IPS-18a (cell line): ENCODE results near the gene HMCN1.
"Not testable (repeated sequence)": the region's sequence is repeated elsewhere in the genome, so short reads cannot be mapped to it uniquely, and the experiment has no call there.

Source experiments
- H3K27ac ChIP-seq: one replicate; pipeline ENCODE4 v1.5.1; 2013; ENCODE audit warnings: low read length
- H3K27me3 ChIP-seq: one replicate; pipeline ENCODE4 v1.6.1; 2013; ENCODE audit warnings: mild to moderate bottlenecking, low read length; ENCODE audit not compliant: control insufficient read depth, insufficient read depth
- H3K36me3 ChIP-seq: one replicate; pipeline ENCODE4 v1.6.1; 2013; ENCODE audit warnings: low read depth, low read length; ENCODE audit not compliant: control insufficient read depth
- H3K4me1 ChIP-seq: one replicate; pipeline ENCODE4 v1.6.1; 2013; ENCODE audit warnings: low read depth, low read length; ENCODE audit not compliant: control insufficient read depth
- H3K4me3 ChIP-seq: one replicate; pipeline ENCODE4 v1.5.1; 2013; ENCODE audit warnings: low read length
- H3K9ac ChIP-seq: one replicate; pipeline ENCODE4 v1.6.1; 2013; ENCODE audit warnings: mild to moderate bottlenecking, low read length, moderate library complexity
- H3K9me3 ChIP-seq: one replicate; pipeline ENCODE4 v1.6.1; 2013; ENCODE audit warnings: low read depth, low read length; ENCODE audit not compliant: control insufficient read depth

HMCN1 gene

GRCh38 chr1:186143481-186143880, 409.3 kb downstream of the HMCN1 start:
- H3K27ac ChIP-seq, result no peak overlapping the region
- no peak overlapping the region for H3K9ac ChIP-seq
- H3K9me3 ChIP-seq, result no peaks in the 10 kb centered on the region
- H3K36me3 ChIP-seq, result no peaks in the 10 kb centered on the region
- no peaks in the 10 kb centered on the region for H3K4me1 ChIP-seq
- H3K27me3 ChIP-seq, result no peaks in the 10 kb centered on the region
- H3K4me3 ChIP-seq, result no peak overlapping the region

GRCh38 chr1:186144505-186144904, 410.3 kb downstream of the HMCN1 start:
- no peaks in the 10 kb centered on the region for H3K4me1 ChIP-seq
- no peak overlapping the region for H3K27ac ChIP-seq
- no peak overlapping the region for H3K4me3 ChIP-seq
- no peak overlapping the region for H3K9ac ChIP-seq
- no peaks in the 10 kb centered on the region for H3K36me3 ChIP-seq
- no peaks in the 10 kb centered on the region for H3K9me3 ChIP-seq
- no peaks in the 10 kb centered on the region for H3K27me3 ChIP-seq

- Histone ChIP-seq H3K9me3 (no peaks in the 10 kb centered on the region), H3K9ac (no peak overlapping the region), H3K36me3 (no peaks in the 10 kb centered on the region), H3K27me3 (no peaks in the 10 kb centered on the region), H3K4me3 (no peak overlapping the region), H3K27ac (no peak overlapping the region), H3K4me1 (no peaks in the 10 kb centered on the region)
Observed at GRCh38 chr1:186146974-186147373, 412.8 kb downstream of the HMCN1 start.

- H3K4me3 ChIP-seq, result no peak overlapping the region
- no peaks in the 10 kb centered on the region for H3K27me3 ChIP-seq
- no peaks in the 10 kb centered on the region for H3K4me1 ChIP-seq
- H3K9ac ChIP-seq, result no peak overlapping the region
- H3K27ac ChIP-seq, result no peak overlapping the region
- no peaks in the 10 kb centered on the region for H3K9me3 ChIP-seq
- no peaks in the 10 kb centered on the region for H3K36me3 ChIP-seq
Observed at GRCh38 chr1:186149591-186149990, 415.4 kb downstream of the HMCN1 start.

- Histone ChIP-seq H3K36me3 (no peaks in the 10 kb centered on the region), H3K27ac (no peak overlapping the region), H3K27me3 (no peaks in the 10 kb centered on the region), H3K9me3 (no peaks in the 10 kb centered on the region), H3K4me1 (no peaks in the 10 kb centered on the region), H3K4me3 (no peak overlapping the region), H3K9ac (no peak overlapping the region)
Observed at GRCh38 chr1:186152227-186152619, 418.0 kb downstream of the HMCN1 start.

GRCh38 chr1:186152620-186153239, 418.5 kb downstream of the HMCN1 start:
- H3K36me3 ChIP-seq, result no peaks in the 10 kb centered on the region
- H3K9ac ChIP-seq, result no peak overlapping the region
- H3K4me3 ChIP-seq, result no peak overlapping the region
- H3K27me3 ChIP-seq, result no peaks in the 10 kb centered on the region
- H3K4me1 ChIP-seq, result no peaks in the 10 kb centered on the region
- no peaks in the 10 kb centered on the region for H3K9me3 ChIP-seq
- no peak overlapping the region for H3K27ac ChIP-seq

GRCh38 chr1:186154651-186155050, 420.5 kb downstream of the HMCN1 start:
- H3K27me3 ChIP-seq, result no peaks in the 10 kb centered on the region
- no peak overlapping the region for H3K27ac ChIP-seq
- H3K36me3 ChIP-seq, result no peaks in the 10 kb centered on the region

GRCh38 chr1:186155594-186155993, 421.4 kb downstream of the HMCN1 start:
- Histone ChIP-seq H3K27me3 (no peaks in the 10 kb centered on the region), H3K9me3 (no peaks in the 10 kb centered on the region), H3K27ac (no peak overlapping the region), H3K9ac (no peak overlapping the region), H3K4me3 (no peak overlapping the region), H3K36me3 (no peaks in the 10 kb centered on the region), H3K4me1 (no peaks in the 10 kb centered on the region)

More at GRCh38 chr1:186154651-186155050, 420.5 kb downstream of the HMCN1 start:
- no peak overlapping the region for H3K9ac ChIP-seq
- no peaks in the 10 kb centered on the region for H3K9me3 ChIP-seq
- H3K4me3 ChIP-seq, result no peak overlapping the region
- no peaks in the 10 kb centered on the region for H3K4me1 ChIP-seq

GRCh38 chr1:186162895-186163294, 428.7 kb downstream of the HMCN1 start:
- not testable (repeated sequence) for H3K36me3 ChIP-seq, H3K4me1 ChIP-seq, H3K27me3 ChIP-seq, H3K9ac ChIP-seq, H3K4me3 ChIP-seq, H3K9me3 ChIP-seq, H3K27ac ChIP-seq

GRCh38 chr1:186164773-186165172, 430.6 kb downstream of the HMCN1 start:
- Histone ChIP-seq H3K4me3 (no peak overlapping the region), H3K27me3 (no peaks in the 10 kb centered on the region), H3K4me1 (no peaks in the 10 kb centered on the region), H3K27ac (no peak overlapping the region), H3K36me3 (peaks cover 3% of the 10 kb centered on the region), H3K9ac (no peak overlapping the region), H3K9me3 (no peaks in the 10 kb centered on the region)

- H3K27ac ChIP-seq, result no peak overlapping the region
- H3K9me3 ChIP-seq, result no peaks in the 10 kb centered on the region
- H3K4me1 ChIP-seq, result no peaks in the 10 kb centered on the region
- H3K27me3 ChIP-seq, result no peaks in the 10 kb centered on the region
- peaks cover 3% of the 10 kb centered on the region for H3K36me3 ChIP-seq
- no peak overlapping the region for H3K9ac ChIP-seq
- H3K4me3 ChIP-seq, result no peak overlapping the region
Observed at GRCh38 chr1:186165303-186165702, 431.1 kb downstream of the HMCN1 start.

GRCh38 chr1:186167096-186167668, 433.0 kb downstream of the HMCN1 start:
- Histone ChIP-seq H3K9ac (no peak overlapping the region), H3K27me3 (no peaks in the 10 kb centered on the region), H3K9me3 (no peaks in the 10 kb centered on the region), H3K4me1 (no peaks in the 10 kb centered on the region), H3K27ac (no peak overlapping the region), H3K4me3 (no peak overlapping the region), H3K36me3 (peaks cover 3% of the 10 kb centered on the region)
